Mononuclear cell (primary cell): ENCODE results near the gene ASIC2. TPM values are rescaled to one million over a fixed set of nuclear protein-coding genes. Genes with fewer than 3 reads are reported as not detected.

Source experiments
- H3K27me3 ChIP-seq: 2 replicates; pipeline ENCODE4 v1.6.0; 2011; ENCODE audit warnings: low read length, control low read depth; ENCODE audit not compliant: insufficient read depth
- H3K4me1 ChIP-seq: 2 replicates; pipeline ENCODE4 v1.5.1; 2011; ENCODE audit warnings: mild to moderate bottlenecking, low read length, control low read depth; ENCODE audit not compliant: insufficient read depth
- H3K4me3 ChIP-seq: 2 replicates; pipeline ENCODE4 v1.5.1; 2011; ENCODE audit warnings: mild to moderate bottlenecking, low read length, moderate library complexity
- H3K9me3 ChIP-seq: 2 replicates; pipeline ENCODE4 v1.5.1; 2011; ENCODE audit warnings: low read depth, mild to moderate bottlenecking, control low read depth, low read length
- total RNA-seq: library from RNA; depleted of rRNA; stranded (reverse); fragments of >200 nt; gene quantifications from one replicate; pipeline ENCODE4 v1.2.3, GENCODE V29; 2012

ASIC2 gene
- total RNA-seq, 1 donor, result not detected

- Histone ChIP-seq H3K4me3 (no peak overlapping the region), H3K27me3 (no peaks in the 10 kb centered on the region), H3K4me1 (no peaks in the 10 kb centered on the region), H3K9me3 (no peaks in the 10 kb centered on the region)
Measured at GRCh38 chr17:33053676-33054075, 239.4 kb downstream of the ASIC2 start.

- no peak overlapping the region for H3K4me3 ChIP-seq
- no peaks in the 10 kb centered on the region for H3K9me3 ChIP-seq
- H3K27me3 ChIP-seq, result no peaks in the 10 kb centered on the region
- H3K4me1 ChIP-seq, result no peaks in the 10 kb centered on the region
Measured at GRCh38 chr17:33052856-33053255, 240.2 kb downstream of the ASIC2 start.

- no peak overlapping the region for H3K4me3 ChIP-seq
- H3K9me3 ChIP-seq, result no peaks in the 10 kb centered on the region
- no peaks in the 10 kb centered on the region for H3K4me1 ChIP-seq
- no peaks in the 10 kb centered on the region for H3K27me3 ChIP-seq
Measured at GRCh38 chr17:33050611-33051140, 242.4 kb downstream of the ASIC2 start.

GRCh38 chr17:33049781-33050414 lies 243.2 kb downstream of the ASIC2 start:
- Histone ChIP-seq H3K4me3 (no peak overlapping the region), H3K4me1 (no peaks in the 10 kb centered on the region), H3K27me3 (no peaks in the 10 kb centered on the region), H3K9me3 (no peaks in the 10 kb centered on the region)

- Histone ChIP-seq H3K27me3 (no peaks in the 10 kb centered on the region), H3K4me1 (no peaks in the 10 kb centered on the region), H3K9me3 (no peaks in the 10 kb centered on the region), H3K4me3 (no peak overlapping the region)
Measured at GRCh38 chr17:33046361-33047255, 246.5 kb downstream of the ASIC2 start.

- no peak overlapping the region for H3K4me3 ChIP-seq
- H3K4me1 ChIP-seq, result no peaks in the 10 kb centered on the region
- no peaks in the 10 kb centered on the region for H3K27me3 ChIP-seq
- H3K9me3 ChIP-seq, result no peaks in the 10 kb centered on the region
Measured at GRCh38 chr17:33045216-33045615, 247.9 kb downstream of the ASIC2 start.

GRCh38 chr17:33044771-33045170 lies 248.3 kb downstream of the ASIC2 start:
- no peaks in the 10 kb centered on the region for H3K27me3 ChIP-seq
- H3K4me1 ChIP-seq, result no peaks in the 10 kb centered on the region
- no peak overlapping the region for H3K4me3 ChIP-seq
- H3K9me3 ChIP-seq, result no peaks in the 10 kb centered on the region

- Histone ChIP-seq H3K4me1 (no peaks in the 10 kb centered on the region), H3K4me3 (no peak overlapping the region), H3K9me3 (no peaks in the 10 kb centered on the region), H3K27me3 (no peaks in the 10 kb centered on the region)
Measured at GRCh38 chr17:33040461-33040860, 252.6 kb downstream of the ASIC2 start.

- Histone ChIP-seq H3K4me1 (no peaks in the 10 kb centered on the region), H3K4me3 (no peak overlapping the region), H3K27me3 (no peaks in the 10 kb centered on the region), H3K9me3 (no peaks in the 10 kb centered on the region)
Measured at GRCh38 chr17:33039874-33040273, 253.2 kb downstream of the ASIC2 start.

- H3K27me3 ChIP-seq, result no peaks in the 10 kb centered on the region
- H3K9me3 ChIP-seq, result no peaks in the 10 kb centered on the region
- no peak overlapping the region for H3K4me3 ChIP-seq
- H3K4me1 ChIP-seq, result no peaks in the 10 kb centered on the region
Measured at GRCh38 chr17:33038740-33039139, 254.4 kb downstream of the ASIC2 start.

- Histone ChIP-seq H3K4me3 (no peak overlapping the region), H3K27me3 (no peaks in the 10 kb centered on the region), H3K9me3 (no peaks in the 10 kb centered on the region), H3K4me1 (no peaks in the 10 kb centered on the region)
Measured at GRCh38 chr17:33033176-33033575, 259.9 kb downstream of the ASIC2 start.

- Histone ChIP-seq H3K9me3 (no peaks in the 10 kb centered on the region), H3K4me1 (no peaks in the 10 kb centered on the region), H3K4me3 (no peak overlapping the region), H3K27me3 (no peaks in the 10 kb centered on the region)
Measured at GRCh38 chr17:33028778-33029177, 264.3 kb downstream of the ASIC2 start.

GRCh38 chr17:33028061-33028460 lies 265.0 kb downstream of the ASIC2 start:
- Histone ChIP-seq H3K4me3 (no peak overlapping the region), H3K4me1 (no peaks in the 10 kb centered on the region), H3K27me3 (no peaks in the 10 kb centered on the region), H3K9me3 (no peaks in the 10 kb centered on the region)

GRCh38 chr17:33024688-33025486 lies 268.2 kb downstream of the ASIC2 start:
- Histone ChIP-seq H3K9me3 (no peaks in the 10 kb centered on the region), H3K4me1 (no peaks in the 10 kb centered on the region), H3K4me3 (no peak overlapping the region), H3K27me3 (no peaks in the 10 kb centered on the region)

GRCh38 chr17:33023790-33024189 lies 269.3 kb downstream of the ASIC2 start:
- no peaks in the 10 kb centered on the region for H3K4me1 ChIP-seq
- H3K27me3 ChIP-seq, result no peaks in the 10 kb centered on the region
- no peak overlapping the region for H3K4me3 ChIP-seq

More at GRCh38 chr17:33023790-33024189, 269.3 kb downstream of the ASIC2 start:
- no peaks in the 10 kb centered on the region for H3K9me3 ChIP-seq
